LNCAP (cell line): ENCODE data around the gene KIAA1614.

ENCODE experiments used
- TF ChIP-seq, protein P1 (sequence below): fragments of 450-650 bp; IDR thresholded peaks from 2 replicates; pipeline ENCODE4 v1.5.1; 2017; ENCODE audit warnings: mild to moderate bottlenecking

KIAA1614 gene

DNA sequence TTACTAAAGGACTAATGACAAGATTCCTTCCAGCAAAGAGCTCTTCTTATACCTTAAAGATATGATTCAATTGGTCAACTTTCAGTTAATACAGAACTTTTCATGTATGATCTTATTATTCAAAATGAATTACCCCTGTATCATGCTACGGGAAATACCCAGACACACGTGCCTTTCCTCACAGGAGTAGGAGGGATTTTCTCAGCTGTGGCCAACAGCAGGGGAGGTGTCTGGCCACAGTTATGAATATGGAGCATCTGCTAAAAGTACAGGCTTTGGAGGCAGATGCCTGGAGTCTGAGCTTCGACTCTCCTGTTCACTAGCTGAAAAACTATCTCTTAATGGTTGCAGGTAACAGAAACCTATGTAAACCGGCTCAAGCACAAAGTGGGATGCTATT lies 53.6 kb downstream of the KIAA1614 start:
- TF ChIP-seq, protein P1, sequence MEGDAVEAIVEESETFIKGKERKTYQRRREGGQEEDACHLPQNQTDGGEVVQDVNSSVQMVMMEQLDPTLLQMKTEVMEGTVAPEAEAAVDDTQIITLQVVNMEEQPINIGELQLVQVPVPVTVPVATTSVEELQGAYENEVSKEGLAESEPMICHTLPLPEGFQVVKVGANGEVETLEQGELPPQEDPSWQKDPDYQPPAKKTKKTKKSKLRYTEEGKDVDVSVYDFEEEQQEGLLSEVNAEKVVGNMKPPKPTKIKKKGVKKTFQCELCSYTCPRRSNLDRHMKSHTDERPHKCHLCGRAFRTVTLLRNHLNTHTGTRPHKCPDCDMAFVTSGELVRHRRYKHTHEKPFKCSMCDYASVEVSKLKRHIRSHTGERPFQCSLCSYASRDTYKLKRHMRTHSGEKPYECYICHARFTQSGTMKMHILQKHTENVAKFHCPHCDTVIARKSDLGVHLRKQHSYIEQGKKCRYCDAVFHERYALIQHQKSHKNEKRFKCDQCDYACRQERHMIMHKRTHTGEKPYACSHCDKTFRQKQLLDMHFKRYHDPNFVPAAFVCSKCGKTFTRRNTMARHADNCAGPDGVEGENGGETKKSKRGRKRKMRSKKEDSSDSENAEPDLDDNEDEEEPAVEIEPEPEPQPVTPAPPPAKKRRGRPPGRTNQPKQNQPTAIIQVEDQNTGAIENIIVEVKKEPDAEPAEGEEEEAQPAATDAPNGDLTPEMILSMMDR, result no peak

DNA sequence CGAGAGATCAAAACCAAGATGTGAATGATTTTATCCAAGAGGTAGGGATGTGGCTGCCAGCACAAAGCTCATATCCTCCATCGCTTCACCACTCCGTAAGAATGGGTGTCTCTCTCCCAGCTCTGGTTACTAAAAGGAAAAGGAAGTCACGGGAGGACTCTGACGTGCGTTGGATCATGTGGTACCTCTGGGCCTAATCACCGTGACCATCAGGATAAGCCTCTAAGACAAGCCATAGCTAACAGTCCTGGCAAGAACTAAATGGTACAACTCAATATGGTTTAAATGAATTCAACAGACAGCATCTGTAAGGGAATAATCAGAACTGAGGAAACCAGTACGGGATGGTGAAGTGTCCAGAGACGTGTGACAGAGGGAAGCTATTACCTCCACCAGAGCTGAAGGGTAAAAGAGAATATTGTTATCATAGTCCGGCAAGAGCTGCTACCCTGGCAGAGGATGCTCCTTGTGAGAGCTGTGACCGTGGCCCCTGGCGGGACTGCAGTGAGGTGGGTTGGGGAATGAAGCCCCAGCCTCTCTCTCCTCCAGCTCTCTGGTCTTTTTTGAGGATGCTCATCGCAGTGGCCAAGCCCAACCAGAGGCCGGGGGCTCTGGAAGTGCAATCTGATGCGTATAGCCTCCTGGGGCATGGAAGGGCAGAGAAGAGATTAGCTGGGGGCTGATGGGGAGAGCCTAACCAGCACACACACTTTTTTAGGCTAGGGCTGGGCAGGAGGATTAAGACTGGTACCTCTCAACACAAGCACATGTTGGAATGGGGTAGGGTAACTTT lies 54.2 kb downstream of the KIAA1614 start:
- TF ChIP-seq, protein P1, result no peak

DNA sequence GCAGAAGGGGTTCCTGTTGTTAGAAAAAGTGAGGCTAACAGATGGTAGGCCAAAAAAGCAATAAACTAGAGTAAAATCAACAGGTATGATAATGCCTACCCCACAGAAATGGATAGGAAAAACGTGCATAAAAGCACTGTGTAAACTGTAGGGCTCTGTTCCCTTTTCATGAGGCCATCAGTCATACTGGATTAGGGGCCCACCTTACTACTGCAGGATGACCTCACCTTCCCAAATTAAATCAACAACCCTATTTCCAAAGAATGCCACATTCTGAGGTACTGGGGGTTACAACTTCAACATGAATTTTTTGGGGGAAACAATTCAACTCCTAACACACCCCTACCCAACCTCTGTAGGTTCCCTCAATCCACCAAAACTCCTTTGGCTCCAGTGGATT lies 54.9 kb downstream of the KIAA1614 start:
- TF ChIP-seq, protein P1, result no peak

DNA sequence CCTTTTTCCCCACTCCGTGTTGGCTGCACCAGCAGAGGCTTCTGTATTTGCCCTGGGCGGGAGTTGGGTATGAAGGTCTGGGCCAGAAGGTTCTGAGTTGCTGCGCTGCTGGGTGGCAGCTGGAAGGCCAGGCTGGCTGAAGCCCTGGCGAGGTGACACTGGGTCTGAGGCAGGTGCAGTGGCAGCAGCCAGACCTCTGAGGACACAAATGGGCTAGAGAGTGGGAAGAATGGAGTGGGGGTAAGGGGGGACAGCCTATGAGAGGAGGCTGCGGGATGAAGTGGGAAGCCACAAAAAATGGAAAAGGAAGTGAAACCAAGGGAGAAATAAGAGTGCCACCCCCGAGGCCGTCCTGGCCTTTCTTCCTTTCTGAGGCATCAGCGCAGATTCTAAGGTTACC lies 56.7 kb downstream of the KIAA1614 start:
- TF ChIP-seq, protein P1, result no peak

DNA sequence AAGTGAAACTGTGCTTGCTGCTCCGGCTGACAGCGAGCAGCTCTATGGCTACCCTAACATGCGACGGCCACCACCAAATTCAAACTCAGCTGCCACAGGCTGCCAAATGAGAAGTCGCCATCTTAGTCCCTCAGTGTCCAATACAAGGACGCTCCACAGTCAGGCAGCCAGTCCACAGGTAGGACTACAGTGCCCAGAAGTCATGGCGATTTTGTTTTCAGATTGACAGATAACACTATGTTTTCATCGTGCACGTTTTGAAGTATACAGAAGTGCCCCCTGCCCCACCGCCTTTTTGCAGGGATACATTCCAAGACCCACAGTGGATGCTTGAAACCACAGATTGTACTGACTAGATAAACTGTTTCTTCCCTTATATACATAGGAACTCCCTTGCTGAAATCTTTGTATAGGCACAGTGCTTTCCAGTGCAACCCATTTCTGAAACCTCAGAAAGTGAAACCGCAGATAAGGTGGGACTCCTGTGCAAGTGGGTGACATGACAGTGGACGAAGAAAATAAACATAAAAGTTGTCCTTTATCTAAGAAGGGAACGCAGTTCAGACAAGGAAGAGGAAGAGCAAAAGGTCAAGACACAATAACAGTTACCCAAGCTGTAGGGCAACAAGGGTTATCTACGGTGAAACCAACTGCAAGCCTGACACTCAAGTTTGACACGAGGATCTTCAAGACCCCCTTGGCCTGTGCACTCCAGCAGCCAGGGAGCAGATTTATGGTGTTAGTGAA lies 57.8 kb downstream of the KIAA1614 start:
- TF ChIP-seq, protein P1, result no peak

GRCh38 chr1:180971273-180971997 lies 58.7 kb downstream of the KIAA1614 start:
- TF ChIP-seq, protein P1, result no peak

- TF ChIP-seq, protein P1, result no peak
Measured at GRCh38 chr1:180973369-180973768, 60.7 kb downstream of the KIAA1614 start.
